HG03064 (cell line): ENCODE measurements around the gene SMURF2.
A peak's percentile ranks its signal among the peaks of the same experiment; 100 is the strongest.

ENCODE experiments used
- ATAC-seq: cut with Tn5 transposase; IDR thresholded peaks from one replicate; pipeline ENCODE4 v1.9.1; 2021; ENCODE audit warnings: low read depth; ENCODE audit not compliant: unreplicated experiment

SMURF2 gene

DNA sequence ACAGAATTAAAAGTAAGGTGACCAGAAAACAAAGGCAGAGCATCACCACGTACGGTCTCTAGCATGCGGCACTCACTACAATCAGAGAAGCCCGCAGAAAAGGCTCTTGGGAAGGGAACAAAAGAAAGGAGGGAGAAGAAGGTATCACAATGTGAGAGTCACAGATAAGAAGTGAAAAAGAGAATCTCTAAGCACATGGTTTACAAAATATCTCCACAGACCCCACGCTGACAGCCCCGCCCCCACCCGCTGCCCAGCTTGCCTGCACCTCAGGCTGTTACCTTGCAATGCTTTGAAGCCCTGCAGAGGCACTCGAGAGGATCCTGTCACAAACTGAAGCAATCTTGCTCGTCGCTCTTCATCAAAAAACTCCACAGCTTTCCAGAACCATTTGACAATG, 114.8 kb downstream of the SMURF2 start:
- ATAC-seq, result no peak

DNA sequence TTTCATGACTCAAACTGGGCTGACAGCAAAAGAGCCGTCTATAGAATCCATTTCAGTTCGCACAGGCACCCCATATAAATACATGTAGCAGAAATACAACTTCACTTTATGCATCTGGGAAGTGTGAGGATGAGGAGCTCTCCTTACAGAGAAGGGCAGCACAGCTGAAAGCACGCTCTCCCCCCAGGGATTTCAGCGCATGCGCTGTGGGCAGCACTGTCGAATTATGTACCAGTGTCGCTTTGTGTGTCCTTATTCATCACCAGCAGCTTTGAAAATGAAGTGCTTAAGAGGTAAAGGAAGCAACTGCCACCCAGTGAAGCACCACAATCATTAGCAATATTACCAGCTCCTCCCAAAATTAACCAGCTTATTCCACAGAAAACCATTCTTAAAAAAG, 115.4 kb downstream of the SMURF2 start:
- ATAC-seq, result no peak

DNA sequence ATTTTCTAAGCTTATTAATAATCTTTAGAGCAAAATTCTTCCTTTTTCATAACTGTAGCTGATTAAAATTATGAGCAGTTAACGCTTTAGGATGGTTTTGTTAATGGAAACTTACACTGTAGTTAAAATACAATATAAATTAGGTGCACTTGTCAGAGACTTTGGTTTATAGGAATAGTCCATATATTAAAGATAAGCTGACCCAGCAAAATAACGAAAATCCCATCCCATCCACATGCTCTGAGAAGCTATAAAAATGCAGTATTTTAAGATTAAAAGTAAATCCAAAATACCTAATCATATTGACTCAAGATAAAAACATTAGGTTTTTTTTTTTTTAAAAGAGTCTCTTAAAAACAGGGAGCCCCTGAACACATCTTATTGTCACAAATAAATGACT, 117.4 kb downstream of the SMURF2 start:
- no peak for ATAC-seq

GRCh38 chr17:64540118-64540776, 121.9 kb downstream of the SMURF2 start:
- no peak for ATAC-seq

DNA sequence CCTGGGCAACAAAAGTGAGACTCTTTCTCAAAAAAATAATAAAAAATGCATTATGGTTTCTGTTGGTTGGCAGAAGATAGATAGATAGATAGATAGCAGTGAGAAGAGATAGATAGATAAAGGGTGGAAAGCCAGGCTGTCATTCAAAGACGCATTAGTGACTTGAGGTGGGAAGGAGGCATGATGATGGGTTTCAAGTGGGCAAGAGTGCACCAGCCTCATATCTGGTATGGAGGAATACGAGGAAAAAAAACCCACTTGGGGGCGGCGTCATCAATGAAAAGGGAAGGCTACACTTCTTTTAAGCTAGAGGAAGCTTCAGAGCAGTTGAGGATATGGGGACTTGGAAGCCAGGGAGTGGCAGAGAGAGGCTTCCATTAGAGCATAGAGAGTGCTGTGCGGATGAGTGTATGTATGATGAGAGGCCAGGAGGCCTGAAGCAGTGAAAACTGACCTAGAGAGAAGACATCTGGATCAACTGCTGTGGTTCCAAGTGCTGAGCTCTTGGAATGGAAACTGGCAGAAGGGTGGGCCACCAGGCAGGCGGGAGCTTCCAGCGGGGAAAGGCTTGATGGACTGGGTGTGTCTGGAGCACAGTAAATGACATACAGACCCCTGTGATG, 123.5 kb downstream of the SMURF2 start:
- no peak for ATAC-seq

- ATAC-seq, result no peak
These were observed 124.6 kb downstream of the SMURF2 start for GRCh38 chr17:64537488-64537887.

DNA sequence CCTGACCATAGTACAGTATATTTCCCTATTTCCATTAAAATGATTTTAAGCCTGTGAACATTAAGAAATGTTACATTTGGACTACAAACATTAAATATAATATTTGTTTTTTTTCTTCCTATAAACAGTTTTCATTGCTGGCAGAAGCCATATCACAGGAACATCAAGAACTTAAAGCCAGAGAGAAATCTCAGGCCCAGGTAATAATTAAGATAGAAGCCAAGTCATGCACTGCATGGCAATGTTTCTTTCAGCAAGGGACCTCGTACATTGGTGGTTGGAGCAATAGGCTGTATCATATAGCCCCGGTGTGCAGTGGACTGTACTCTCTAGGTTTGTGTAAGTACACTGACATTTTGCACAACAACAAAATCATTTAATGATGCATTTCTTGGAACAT, 125.2 kb downstream of the SMURF2 start:
- no peak for ATAC-seq

DNA sequence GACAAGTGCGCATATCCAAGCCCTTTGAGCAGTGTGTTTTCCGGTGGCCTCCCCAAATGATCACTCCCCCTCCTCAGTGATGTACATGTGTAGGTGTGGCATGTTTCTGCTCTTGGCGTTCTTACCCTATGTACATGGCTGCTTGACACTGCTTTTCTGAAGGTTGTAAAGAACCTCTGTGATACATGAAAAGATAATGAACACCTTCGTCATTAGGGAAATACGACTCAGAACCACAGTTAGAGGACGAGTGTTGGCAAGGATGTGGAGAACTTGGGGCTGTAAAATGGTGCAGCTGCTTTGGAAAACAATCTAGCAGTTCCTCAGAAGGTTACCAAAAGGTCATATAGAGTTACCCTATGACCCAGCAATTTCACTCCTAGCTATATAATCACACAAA, 126.8 kb downstream of the SMURF2 start:
- ATAC-seq, result no peak

GRCh38 chr17:64534187-64534586, 127.9 kb downstream of the SMURF2 start:
- ATAC-seq, result no peak

DNA sequence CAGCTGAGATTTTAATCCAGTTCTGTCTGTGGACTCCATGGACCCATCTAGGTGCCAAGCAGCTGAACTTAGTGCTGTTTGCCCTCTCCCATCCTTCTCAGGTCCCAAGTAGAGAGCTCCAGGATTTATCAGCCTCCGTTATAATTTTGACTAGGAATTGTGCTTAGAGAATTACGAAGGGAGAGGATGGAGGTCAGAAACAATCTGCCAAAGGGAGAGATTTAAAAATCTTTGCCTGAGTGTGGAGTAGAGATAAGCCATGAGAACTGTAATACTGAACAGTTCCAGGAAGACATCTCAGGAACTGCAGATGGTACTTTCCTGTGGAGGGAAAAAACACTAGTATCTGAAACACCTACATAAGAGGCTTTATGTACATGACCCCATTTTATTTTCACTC, 128.3 kb downstream of the SMURF2 start:
- ATAC-seq, result no peak

DNA sequence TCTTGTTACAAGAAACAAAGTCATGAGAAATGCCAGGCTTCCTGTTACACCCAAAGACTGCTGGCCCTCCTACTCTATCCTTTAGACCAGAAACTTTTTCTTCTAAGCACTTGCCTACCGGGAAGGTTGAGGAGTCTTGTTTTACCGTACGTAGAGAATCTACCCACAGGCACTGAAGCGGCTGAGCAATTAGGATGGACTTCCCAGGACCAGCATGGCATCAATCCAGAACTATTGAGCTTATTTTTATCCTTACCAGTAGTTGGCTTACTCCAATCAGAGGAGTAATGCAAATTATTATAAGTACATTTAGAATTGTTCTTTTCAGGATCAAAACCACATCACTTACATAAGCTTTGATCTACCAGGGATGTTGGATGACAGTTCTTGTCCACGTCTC, 129.7 kb downstream of the SMURF2 start:
- ATAC-seq, result no peak

DNA sequence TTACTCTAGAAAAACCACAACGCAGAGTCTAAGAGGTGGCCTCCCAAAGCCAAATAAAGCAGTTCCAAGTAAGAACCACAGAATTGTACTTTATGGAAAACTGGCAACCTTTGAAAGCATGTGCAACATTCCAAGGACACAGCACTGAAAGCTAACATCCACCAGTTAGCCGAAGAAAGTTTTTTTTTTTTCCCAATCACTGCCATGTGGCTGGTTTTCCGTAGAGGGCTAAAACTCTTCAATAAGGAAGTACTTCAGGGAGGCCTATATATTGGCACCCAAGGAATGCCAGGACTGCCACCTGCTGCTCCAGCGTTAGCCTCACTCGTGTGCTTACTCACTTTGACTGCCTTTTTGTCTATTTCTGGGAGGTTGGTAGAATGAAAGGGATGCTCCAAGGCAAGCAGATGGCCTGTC, 130.1 kb downstream of the SMURF2 start:
- ATAC-seq, result no peak

- ATAC-seq, result no peak
These were observed 132.9 kb downstream of the SMURF2 start for GRCh38 chr17:64529221-64529620.

DNA sequence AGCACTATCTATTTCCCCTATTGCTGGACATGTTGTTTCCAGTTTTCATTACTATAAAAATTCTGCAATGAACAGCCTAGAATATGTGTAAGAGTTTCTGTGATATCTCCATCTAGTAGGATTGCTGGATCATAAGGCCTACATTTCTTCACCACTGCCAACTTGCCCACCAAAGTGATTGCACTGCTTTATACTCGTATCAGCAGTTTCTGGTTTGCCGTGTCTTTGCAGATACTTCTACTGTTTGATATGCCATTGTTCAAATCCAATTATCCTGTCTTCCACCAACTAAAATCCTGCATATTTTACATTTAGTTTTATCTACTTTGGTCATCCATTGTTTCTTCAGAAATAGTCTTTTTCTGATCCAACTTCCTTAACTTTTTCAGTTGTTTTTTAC, 134.2 kb downstream of the SMURF2 start:
- ATAC-seq, result no peak

DNA sequence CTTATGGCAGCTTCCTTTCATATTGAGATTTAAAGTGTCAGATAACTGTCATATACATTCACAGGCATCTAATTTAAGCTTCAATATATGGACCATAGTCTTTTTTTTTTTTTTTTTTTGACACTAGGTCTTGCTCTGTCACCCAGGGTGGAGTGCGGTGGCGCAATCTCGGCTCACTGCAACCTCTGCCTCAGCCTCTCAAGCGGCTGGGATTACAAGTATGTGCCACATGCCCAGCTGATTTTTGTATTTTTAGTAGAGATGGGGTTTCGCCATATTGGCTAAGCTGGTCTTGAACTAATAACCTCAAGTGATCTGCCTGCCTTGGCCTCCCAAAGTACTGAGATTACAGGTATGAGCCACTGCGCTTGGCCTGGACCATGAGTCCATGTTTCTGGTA, 141.7 kb downstream of the SMURF2 start:
- ATAC-seq, result no peak

DNA sequence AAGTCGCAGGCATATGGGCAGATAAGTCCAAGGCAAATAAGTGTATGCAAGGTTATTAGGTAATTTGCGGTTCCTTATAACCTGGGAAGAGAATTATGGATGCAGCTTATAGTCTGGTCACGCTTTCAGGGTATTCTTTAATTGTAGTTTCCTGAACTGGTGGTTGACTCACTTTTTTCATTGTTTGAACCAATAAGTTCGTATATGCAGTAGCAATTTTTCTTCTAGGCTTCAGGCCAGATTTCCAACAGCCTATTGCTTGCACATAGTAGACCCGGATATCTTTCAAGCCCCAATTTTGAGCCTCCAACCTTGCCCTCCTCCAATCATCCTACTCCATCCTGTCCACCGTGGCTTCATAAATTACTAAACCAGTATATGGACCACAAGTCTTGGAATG, 142.5 kb downstream of the SMURF2 start:
- no peak for ATAC-seq

- ATAC-seq, result no peak
These were observed 146.3 kb downstream of the SMURF2 start for GRCh38 chr17:64515829-64516228.

DNA sequence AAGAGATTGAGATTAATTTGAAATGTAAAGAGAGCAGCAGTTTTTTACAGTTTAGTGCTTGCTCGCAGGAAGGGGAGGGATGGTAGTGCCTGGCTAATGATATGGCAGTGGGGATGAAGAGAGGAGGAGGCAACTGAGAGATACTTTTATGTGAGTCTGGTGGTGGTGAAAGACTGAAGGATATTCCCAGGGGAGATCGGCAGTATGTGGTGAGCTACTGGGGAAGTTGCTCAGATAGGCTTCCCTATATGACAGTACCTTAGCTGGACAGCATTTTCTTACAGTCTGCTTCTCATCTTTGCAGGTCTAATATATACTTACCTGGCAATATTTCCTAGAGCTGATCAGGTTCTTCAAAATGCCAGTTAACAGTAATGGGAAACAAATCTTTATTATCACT, 146.7 kb downstream of the SMURF2 start:
- no peak for ATAC-seq

GRCh38 chr17:64509179-64509578, 152.9 kb downstream of the SMURF2 start:
- no peak for ATAC-seq

DNA sequence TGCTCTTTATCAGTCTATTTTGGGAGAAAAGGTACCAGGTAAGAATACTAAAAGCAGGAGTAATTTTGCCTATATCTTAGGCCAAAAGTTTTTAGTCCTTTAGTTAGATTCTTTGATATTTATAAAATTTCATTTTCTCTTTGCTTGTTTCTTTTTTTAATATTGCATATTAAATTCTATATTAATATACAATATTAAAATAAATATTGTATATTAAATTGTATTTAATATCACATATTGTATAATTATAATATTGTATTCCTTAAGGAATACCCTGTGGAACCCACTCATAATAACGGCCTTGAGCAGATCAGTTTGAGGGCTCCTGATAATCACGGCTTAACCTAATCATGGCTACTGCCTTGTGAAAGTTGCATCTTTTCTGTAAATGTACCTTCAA, 153.4 kb downstream of the SMURF2 start:
- ATAC-seq, result no peak

DNA sequence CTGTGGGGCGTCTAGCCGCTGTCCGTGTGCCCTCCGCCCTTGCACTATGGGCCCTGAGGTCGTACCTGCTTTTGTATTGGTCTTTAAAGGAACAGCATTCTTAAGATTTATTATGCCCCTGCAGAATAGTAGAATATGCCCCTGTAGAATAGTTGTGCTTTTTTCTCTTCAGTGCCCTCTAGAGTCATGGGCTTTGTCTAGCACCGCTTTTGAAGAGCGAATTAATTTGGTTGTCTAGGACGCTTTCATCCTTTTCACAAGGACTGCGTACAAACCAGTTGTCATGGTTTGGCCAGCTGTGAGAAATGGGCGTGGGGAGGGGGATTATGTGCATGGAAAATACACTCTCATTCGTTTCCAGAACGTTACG, 154.7 kb downstream of the SMURF2 start:
- ATAC-seq, result peak; percentile 22

- peak; percentile 53 for ATAC-seq
These were observed 155.3 kb downstream of the SMURF2 start, which contains the start of gene CEP95 for GRCh38 chr17:64506576-64507412. CEP95 (plus strand) TSS chr17:64506977; CDS start chr17:64507098, 121 bp downstream.
